Dedifferentiated amniotic fluid mesenchymal stem cell (primary cell): ENCODE data around the gene P3H2.
"Not testable (repeated sequence)": the region's sequence is repeated elsewhere in the genome, so short reads cannot be mapped to it uniquely, and the experiment has no call there.

Experiments used
- DNase-seq: peaks from one replicate; pipeline ENCODE4 v3.0.0-alpha.2; 2016; ENCODE audit errors: extremely low spot score

The P3H2 gene

GRCh38 chr3:189983612-189984011, 137.1 kb downstream of the P3H2 start:
- DNase-seq, result no peak

GRCh38 chr3:189982321-189982945, 138.3 kb downstream of the P3H2 start:
- DNase-seq, result no peak

DNA sequence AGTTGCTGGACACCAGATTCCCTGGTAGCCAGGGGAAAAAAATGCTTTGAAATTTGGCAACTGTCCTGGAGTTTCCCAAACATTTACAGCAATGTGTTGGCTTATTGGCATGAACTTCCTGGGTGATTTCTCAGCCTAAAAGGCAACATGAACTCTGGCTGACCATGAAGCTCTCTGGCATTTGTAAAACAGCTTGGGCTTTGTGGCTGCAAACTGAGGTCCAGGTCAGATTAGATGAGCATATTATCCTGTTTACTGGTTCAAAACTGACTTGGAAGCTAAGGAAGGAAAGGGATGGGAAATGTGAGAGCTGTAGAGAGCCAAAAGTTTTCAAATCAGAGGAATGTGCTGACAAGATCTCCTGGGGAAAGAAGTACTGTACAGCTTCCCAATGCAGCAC, 139.0 kb downstream of the P3H2 start:
- peak; percentile 40 for DNase-seq

DNA sequence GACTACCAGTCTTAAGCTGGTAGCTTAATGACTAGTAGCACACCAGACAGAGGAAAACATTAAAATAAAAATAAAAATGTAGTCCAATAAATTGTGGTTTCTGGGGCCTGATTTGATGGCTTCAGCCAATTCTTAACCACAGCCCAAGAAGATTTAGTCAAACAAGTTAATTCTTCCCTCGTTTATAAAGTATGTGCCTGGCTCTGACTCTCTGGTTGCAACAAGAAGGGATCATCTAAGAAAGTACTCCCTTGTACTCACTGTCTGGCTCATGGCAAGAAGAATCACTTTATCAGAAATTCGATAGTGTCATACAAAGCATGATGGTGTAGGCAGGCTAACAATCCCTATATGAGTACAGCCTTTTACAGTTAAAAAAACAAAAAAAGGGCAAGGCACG, 141.9 kb downstream of the P3H2 start:
- no peak for DNase-seq

GRCh38 chr3:189977174-189977573, 143.5 kb downstream of the P3H2 start:
- DNase-seq, result no peak

DNA sequence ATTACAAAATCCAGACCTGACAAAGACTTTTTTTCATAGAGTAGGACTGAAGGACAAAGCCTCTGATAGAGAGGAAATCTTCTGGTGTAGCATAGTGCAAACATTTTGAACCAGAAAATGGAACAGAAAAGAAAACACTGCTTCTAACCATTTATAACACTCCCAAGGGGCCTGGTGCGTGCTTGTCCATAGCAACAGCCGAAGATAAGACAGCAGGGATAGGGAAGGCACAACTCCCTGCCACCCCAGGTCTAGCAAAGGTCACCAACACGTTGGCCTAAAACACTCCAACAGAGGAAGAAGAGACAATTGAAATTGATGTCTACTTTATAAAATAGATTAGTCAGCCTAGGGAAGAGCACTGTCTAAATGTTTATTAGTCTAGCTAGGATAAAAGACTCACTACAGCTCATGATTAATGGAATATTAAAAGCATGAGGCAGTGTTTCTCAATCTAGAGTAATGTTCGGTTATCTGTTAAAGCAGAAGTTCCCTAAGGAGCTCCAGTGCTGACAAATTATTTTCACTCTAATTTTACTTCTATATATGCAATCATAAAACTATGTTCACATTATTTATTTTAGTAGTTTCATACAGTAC, 145.2 kb downstream of the P3H2 start:
- DNase-seq, result no peak

DNA sequence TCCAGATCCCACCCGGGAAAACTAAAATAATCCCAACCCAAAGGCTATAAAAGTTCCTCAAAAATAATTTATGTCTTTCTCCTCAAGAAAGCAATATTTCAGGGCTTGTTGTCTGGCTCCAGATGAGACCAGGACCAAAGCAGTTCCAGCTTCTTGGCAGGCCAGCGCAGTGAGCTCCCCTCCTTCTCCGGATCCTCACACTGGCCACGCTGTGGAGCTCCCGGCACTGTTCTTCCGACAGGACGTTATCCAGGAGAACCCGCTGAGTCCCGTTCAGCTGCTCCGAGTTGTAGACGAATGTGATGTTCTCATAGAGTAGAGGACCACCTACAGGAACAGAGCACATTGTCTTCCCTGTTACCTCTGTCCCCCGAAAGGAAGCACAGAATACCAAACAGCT, 146.3 kb downstream of the P3H2 start:
- DNase-seq, result no peak

DNA sequence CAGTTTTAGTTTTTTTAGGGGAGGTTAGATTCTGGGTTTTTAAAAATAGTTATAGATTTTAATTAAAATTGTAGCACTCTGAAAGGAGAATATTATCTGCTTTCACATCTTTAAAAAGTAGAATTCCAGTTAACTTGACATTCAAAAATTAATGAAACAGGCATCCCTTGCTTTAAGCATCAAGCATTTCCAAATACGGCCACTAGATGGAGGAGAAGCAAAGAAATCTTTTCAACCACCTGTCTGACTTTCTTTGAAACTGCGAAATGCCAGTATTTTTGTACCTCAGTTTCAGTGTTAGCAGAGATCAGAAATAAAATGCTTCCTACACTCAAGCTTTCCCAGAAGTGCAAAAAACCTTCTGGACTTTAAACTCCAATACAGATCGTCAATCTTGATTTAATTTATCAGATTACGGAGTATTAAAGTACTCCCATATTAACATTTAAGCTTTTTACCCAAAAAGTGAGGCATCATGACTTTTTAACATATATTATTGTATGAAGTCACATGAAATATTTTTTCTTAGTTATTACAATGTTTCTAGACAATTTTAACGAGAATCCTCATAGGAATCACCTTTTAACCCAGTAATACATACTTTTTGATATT, 153.3 kb downstream of the P3H2 start:
- DNase-seq, result peak; percentile 73

- DNase-seq, result no peak
Measured at GRCh38 chr3:189966843-189967242, 153.9 kb downstream of the P3H2 start.

DNA sequence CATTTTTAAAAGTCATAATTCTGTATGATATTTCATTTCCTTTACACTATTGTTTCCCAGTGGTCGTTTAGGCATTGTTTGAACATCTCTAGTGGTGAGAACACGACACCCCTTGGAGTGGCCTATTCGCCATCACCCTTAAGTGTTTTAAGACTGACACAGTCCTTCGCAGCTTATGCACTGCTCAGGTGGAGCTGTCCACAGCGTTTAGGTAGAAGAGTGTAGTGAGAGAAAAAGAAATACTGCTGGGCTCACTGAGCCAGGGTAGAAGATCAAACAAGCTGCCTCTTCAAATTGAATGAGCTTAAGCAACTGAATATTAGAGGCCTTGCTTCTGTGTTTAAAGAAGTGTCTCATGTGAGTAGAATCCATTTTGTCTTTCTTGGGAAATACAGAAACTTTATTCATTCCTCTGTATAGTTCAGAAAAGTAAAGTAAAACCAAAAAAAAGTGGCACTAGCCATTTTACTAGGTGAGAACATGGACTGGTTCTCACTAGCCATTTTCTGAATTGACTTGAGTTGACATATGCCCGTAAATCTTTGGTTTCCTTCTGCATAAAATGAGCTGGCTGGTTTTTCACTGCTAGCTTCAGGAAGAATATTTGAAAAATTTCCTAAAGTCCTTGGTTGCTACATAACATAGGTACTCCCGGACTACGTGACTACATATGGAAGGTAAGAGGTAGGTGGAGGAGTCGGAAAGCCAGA, 155.9 kb downstream of the P3H2 start:
- no peak for DNase-seq

- no peak for DNase-seq
Measured at GRCh38 chr3:189962466-189962865, 158.2 kb downstream of the P3H2 start.

GRCh38 chr3:189961522-189962161, 159.1 kb downstream of the P3H2 start:
- peak; percentile 90 for DNase-seq

GRCh38 chr3:189961086-189961485, 159.6 kb downstream of the P3H2 start:
- not testable (repeated sequence) for DNase-seq

- no peak for DNase-seq
Measured at GRCh38 chr3:189954733-189955665, 165.7 kb downstream of the P3H2 start.

DNA sequence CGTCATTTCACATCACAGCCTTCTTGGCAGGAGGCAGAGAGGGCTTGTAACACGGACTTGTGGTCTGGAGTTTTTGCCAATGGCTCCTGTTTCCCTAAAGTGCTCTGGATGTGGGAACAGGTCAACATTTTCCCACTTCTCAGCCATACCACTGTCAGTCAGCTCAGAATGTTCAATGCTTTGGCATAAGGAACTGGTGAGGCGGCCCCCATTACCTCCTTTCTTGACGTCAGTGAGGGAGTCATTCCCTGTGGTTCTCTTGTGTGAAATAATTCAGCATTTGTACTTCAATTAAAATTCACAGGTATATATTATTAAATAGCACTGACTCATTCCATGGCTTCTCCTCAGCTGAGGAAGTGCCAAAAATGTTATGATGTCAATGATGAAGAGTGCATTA, 167.1 kb downstream of the P3H2 start:
- DNase-seq, result no peak

- DNase-seq, result no peak
Measured at GRCh38 chr3:189952272-189952671, 168.4 kb downstream of the P3H2 start.

DNA sequence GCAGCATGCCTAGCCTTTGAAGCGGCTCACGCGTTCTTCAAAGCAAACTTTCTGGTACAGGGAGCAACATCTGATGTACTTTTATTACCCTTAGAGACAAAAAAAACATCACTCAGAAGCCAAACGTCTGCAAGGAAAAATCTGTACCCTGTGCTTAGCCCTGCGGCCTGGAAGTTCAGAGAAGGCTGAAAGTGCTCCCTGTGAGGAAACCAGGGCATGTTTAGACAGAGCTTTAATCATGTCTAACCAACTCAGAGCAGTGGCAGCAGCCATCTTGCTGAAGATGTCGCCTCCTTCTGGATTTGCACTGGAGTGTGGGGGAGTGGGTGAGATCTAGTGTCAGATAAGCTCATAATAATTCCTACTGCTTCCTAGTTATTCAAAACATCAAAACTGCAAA, 170.4 kb downstream of the P3H2 start:
- no peak for DNase-seq

- no peak for DNase-seq
Measured at GRCh38 chr3:189949580-189949979, 171.1 kb downstream of the P3H2 start.

DNA sequence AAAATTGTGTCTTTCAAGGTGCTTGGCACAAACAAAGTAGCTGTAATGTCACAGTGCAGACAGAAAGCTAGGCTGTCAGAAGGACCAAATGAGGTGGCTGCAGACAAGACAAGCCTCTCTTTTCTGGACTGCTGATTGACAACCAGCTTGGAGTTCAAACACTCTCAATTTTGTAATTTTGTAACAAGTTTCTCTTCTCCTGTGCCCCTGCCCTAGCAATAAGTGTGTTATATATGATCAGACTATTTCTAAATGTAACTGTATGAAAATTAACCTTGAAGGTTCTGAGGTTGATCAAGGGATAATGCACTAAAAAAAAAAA, 172.0 kb downstream of the P3H2 start:
- DNase-seq, result no peak

GRCh38 chr3:189947948-189948723, 172.6 kb downstream of the P3H2 start:
- peak; percentile 50 for DNase-seq

GRCh38 chr3:189947068-189947467, 173.6 kb downstream of the P3H2 start:
- DNase-seq, result no peak
